A549 (cell line): ENCODE results near the gene LRRC38.

Experiments used
- BHLHE40 ChIP-seq: IDR thresholded peaks from 2 replicates; pipeline ENCODE4 v1.6.1; 2012; ENCODE audit warnings: low read depth, low read length, inconsistent platforms
- CEBPB ChIP-seq, 2 experiments: fragments of >200 bp in 1 of 2; sonication (Bioruptor Twin) in 1 of 2; formaldehyde crosslinking in 1 of 2; IDR thresholded peaks; 2 replicates each; pipeline ENCODE4 v1.6.1; 2012 to 2016
- CTCF ChIP-seq: fragments of >200 bp; sonication (Bioruptor Twin); formaldehyde crosslinking; IDR thresholded peaks from 3 replicates; pipeline ENCODE4 v1.5.1; 2016
- ELK1 ChIP-seq: fragments of 150-350 bp; IDR thresholded peaks from 2 replicates; pipeline ENCODE4 v1.6.1; 2014; ENCODE audit warnings: low read depth, mild to moderate bottlenecking, low read length
- MAX ChIP-seq: IDR thresholded peaks from 2 replicates; pipeline ENCODE4 v1.6.1; 2012
- MAZ ChIP-seq: fragments of 150-350 bp; IDR thresholded peaks from 2 replicates; pipeline ENCODE4 v1.6.1; 2014; ENCODE audit warnings: antibody characterized with exemption, low read depth, low read length, borderline replicate concordance
- MYC ChIP-seq: IDR thresholded peaks from 2 replicates; pipeline ENCODE4 v1.6.1; 2012; ENCODE audit warnings: mild to moderate bottlenecking, inconsistent platforms, low read length, improper control_type of control experiment, borderline replicate concordance
- NFE2L2 ChIP-seq: fragments of 150-350 bp; conservative IDR thresholded peaks from 2 replicates; pipeline ENCODE4 v1.6.1; 2014; ENCODE audit warnings: low read length
- NPAS2 ChIP-seq: fragments of 250-450 bp; sonication (Bioruptor Pico); IDR thresholded peaks from 2 replicates; pipeline ENCODE4 v1.8.0; 2022; ENCODE audit warnings: mild to moderate bottlenecking, moderate library complexity, borderline replicate concordance
- POLR2A ChIP-seq: IDR thresholded peaks from 2 replicates; pipeline ENCODE4 v1.6.1; 2012; ENCODE audit warnings: mild to moderate bottlenecking, low read length
- RAD21 ChIP-seq, 2 experiments: fragments of >200 bp in 1 of 2; sonication (Bioruptor Twin) in 1 of 2; formaldehyde crosslinking in 1 of 2; IDR thresholded peaks in 1 of 2; conservative IDR thresholded peaks in 1 of 2; 2 replicates in 1 of 2; 3 replicates in 1 of 2; pipeline ENCODE4 v1.6.1; 2012 to 2018; ENCODE audit warnings: inconsistent platforms in 1 of 2
- RCOR1 ChIP-seq: fragments of 150-350 bp; IDR thresholded peaks from 2 replicates; pipeline ENCODE4 v1.6.1; 2014; ENCODE audit warnings: antibody characterized with exemption, low read length, low read depth
- ZFP36 ChIP-seq: fragments of 450-650 bp; IDR thresholded peaks from 2 replicates; pipeline ENCODE4 v1.6.1; 2014; ENCODE audit warnings: borderline replicate concordance; ENCODE audit not compliant: partially characterized antibody

GRCh38 chr1:13495186-13495585 is 18.6 kb downstream of the LRRC38 start:
- TF ChIP-seq MAZ (no peak), NFE2L2 (no peak), RCOR1 (no peak), POLR2A (no peak), CTCF (no peak), ELK1 (no peak), MYC (no peak), BHLHE40 (no peak), RAD21 (conservative IDR thresholded peaks at IDR 0.05 in 1 of 2, IDR thresholded peaks at IDR 0.05 in 1 of 2) (no peak), CEBPB (IDR thresholded peaks at IDR 0.05) (no peak), ZFP36 (no peak), MAX (no peak), NPAS2 (CRISPR knock-in tag) (no peak)
